ENCODE results near the gene RNU2-1. TPM values are rescaled to one million over a fixed set of nuclear protein-coding genes. Genes with fewer than 3 reads are reported as not detected.
"Not testable (repeated sequence)": the region's sequence is repeated elsewhere in the genome, so short reads cannot be mapped to it uniquely, and the experiment has no call there.

Gene RNU2-1
- total RNA-seq (5,063 and 5,447 TPM in 2 replicates), polyA plus RNA-seq (not detected in 2 replicates), polyA minus RNA-seq (not detected in 2 replicates)
- not detected for total RNA-seq (2013)

GRCh38 chr17:43233877-43234276, at the start of gene RNU2-1:
Gene RNU2-1, minus strand, starts transcription at chr17:43233977.
- intact Hi-C loops (cut with micrococcal nuclease); H4K20me1 ChIP-seq (ENCODE audit: control insufficient read depth, insufficient read depth, low read length, poor library complexity, severe bottlenecking); H3K4me2 ChIP-seq (replicated peaks; ENCODE audit: low read depth, low read length, poor library complexity, severe bottlenecking); H3K4me1 Mint-ChIP-seq; H2AFZ ChIP-seq (ENCODE audit: insufficient read depth, low read depth, low read length, poor library complexity, severe bottlenecking); H3K27ac Mint-ChIP-seq; H3K27ac ChIP-seq (ENCODE audit: low read length in 2 of 2); H3K4me3 Mint-ChIP-seq; H3K9me3 Mint-ChIP-seq (ENCODE audit: insufficient read depth); H3K9ac ChIP-seq (ENCODE audit: low read length); H3K27me3 Mint-ChIP-seq; H3K36me3 ChIP-seq (replicated peaks in 1 of 2; ENCODE audit: control extremely low read depth in 1 of 2, control insufficient read depth in 1 of 2, extremely low read depth in 1 of 2, insufficient read depth in 2 of 2, low read length in 1 of 2); ATAC-seq (ENCODE audit: low read depth); H3K4me1 ChIP-seq (ENCODE audit: control insufficient read depth in 2 of 2, insufficient read depth in 2 of 2, low read length in 2 of 2); CTCF ChIA-PET; H3K27me3 ChIP-seq (replicated peaks in 1 of 4; ENCODE audit: control extremely low read depth in 1 of 4, control insufficient read depth in 3 of 4, insufficient read depth in 4 of 4, low read length in 3 of 4); H3K4me3 ChIP-seq (ENCODE audit: control extremely low read depth in 1 of 5, extremely low read depth in 1 of 5, insufficient read depth in 1 of 5, low read depth in 2 of 5, low read length in 4 of 5); H3K79me2 ChIP-seq (ENCODE audit: control insufficient read depth, insufficient read depth, low read length); DNase-seq; POLR2A ChIA-PET: not testable (repeated sequence)
- peaks cover 0 to 10% (median 0%) of the 10 kb centered on the region in 3 donors for H3K9me3 ChIP-seq (ENCODE audit: control extremely low read depth in 1 of 3, control insufficient read depth in 2 of 3, insufficient read depth in 1 of 3, low read length in 2 of 3)
- WGBS (ENCODE audit: insufficient coverage): no CpG with 5 or more reads among the region's 31 CpGs

DNA sequence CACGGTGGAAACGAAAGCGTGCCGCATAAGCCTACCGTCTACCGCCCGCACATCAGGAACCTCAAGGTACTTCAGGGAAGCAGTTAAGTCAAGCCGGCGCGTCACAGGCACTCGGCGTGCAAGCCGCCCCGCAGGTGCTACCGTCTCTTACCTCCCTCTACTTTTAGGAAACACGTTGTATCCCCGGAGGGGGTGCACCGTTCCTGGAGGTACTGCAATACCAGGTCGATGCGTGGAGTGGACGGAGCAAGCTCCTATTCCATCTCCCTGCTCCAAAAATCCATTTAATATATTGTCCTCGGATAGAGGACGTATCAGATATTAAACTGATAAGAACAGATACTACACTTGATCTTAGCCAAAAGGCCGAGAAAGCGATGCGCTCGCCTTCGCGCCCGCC, 39.1 kb upstream of the RNU2-1 start:
- H3K36me3 ChIP-seq (replicated peaks in 1 of 2; ENCODE audit: control extremely low read depth in 1 of 2, control insufficient read depth in 1 of 2, extremely low read depth in 1 of 2, insufficient read depth in 2 of 2, low read length in 1 of 2); POLR2A ChIA-PET; H3K27ac ChIP-seq (ENCODE audit: low read length in 2 of 2); H3K79me2 ChIP-seq (ENCODE audit: control insufficient read depth, insufficient read depth, low read length); H3K4me1 Mint-ChIP-seq; H3K27me3 Mint-ChIP-seq; H3K27me3 ChIP-seq (replicated peaks in 1 of 4; ENCODE audit: control extremely low read depth in 1 of 4, control insufficient read depth in 3 of 4, insufficient read depth in 4 of 4, low read length in 3 of 4); H3K9ac ChIP-seq (ENCODE audit: low read length); H2AFZ ChIP-seq (ENCODE audit: insufficient read depth, low read depth, low read length, poor library complexity, severe bottlenecking); H3K9me3 ChIP-seq (ENCODE audit: control extremely low read depth in 1 of 3, control insufficient read depth in 2 of 3, insufficient read depth in 1 of 3, low read length in 2 of 3); H3K4me3 Mint-ChIP-seq; H4K20me1 ChIP-seq (ENCODE audit: control insufficient read depth, insufficient read depth, low read length, poor library complexity, severe bottlenecking); H3K4me2 ChIP-seq (replicated peaks; ENCODE audit: low read depth, low read length, poor library complexity, severe bottlenecking); H3K27ac Mint-ChIP-seq; H3K9me3 Mint-ChIP-seq (ENCODE audit: insufficient read depth); H3K4me3 ChIP-seq (ENCODE audit: control extremely low read depth in 1 of 5, extremely low read depth in 1 of 5, insufficient read depth in 1 of 5, low read depth in 2 of 5, low read length in 4 of 5); CTCF ChIA-PET; H3K4me1 ChIP-seq (ENCODE audit: control insufficient read depth in 2 of 2, insufficient read depth in 2 of 2, low read length in 2 of 2); DNase-seq; intact Hi-C loops (cut with micrococcal nuclease): not testable (repeated sequence)
- WGBS (ENCODE audit: insufficient coverage): no CpG with 5 or more reads among the region's 30 CpGs
- ATAC-seq (ENCODE audit: low read depth): peak; percentile 49

DNA sequence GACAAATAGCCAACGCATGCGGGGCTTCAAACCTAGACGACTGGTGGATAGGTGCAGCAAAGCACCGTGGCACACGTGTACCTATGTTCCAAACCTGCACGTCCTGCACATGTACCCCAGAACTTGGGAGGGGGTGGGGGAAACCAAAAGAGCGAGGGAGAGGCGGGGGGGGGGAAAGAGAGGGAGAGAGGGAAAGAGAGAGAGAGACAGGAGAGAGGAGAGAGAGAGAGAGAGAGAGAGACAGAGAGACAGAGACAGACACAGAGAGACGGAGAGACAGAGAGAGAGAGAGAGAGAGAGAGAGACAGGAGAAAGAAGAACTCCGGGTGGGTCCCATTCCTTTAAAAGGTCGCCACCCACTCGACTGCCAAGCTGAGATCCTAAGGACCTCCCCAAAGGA, 38.7 kb upstream of the RNU2-1 start:
- Mint-ChIP-seq H3K4me3 (peak overlapping the region; percentile 50), H3K27ac (peak overlapping the region; percentile 72)
- H3K79me2 ChIP-seq (ENCODE audit: control insufficient read depth, insufficient read depth, low read length); H2AFZ ChIP-seq (ENCODE audit: insufficient read depth, low read depth, low read length, poor library complexity, severe bottlenecking); H3K27me3 ChIP-seq (replicated peaks in 1 of 4; ENCODE audit: control extremely low read depth in 1 of 4, control insufficient read depth in 3 of 4, insufficient read depth in 4 of 4, low read length in 3 of 4); H3K9me3 Mint-ChIP-seq (ENCODE audit: insufficient read depth); CTCF ChIA-PET; H4K20me1 ChIP-seq (ENCODE audit: control insufficient read depth, insufficient read depth, low read length, poor library complexity, severe bottlenecking); H3K9ac ChIP-seq (ENCODE audit: low read length); intact Hi-C loops (cut with micrococcal nuclease); H3K9me3 ChIP-seq (ENCODE audit: control extremely low read depth in 1 of 3, control insufficient read depth in 2 of 3, insufficient read depth in 1 of 3, low read length in 2 of 3); H3K4me2 ChIP-seq (replicated peaks; ENCODE audit: low read depth, low read length, poor library complexity, severe bottlenecking); H3K4me1 ChIP-seq (ENCODE audit: control insufficient read depth in 2 of 2, insufficient read depth in 2 of 2, low read length in 2 of 2); H3K27ac ChIP-seq (ENCODE audit: low read length in 2 of 2); H3K4me3 ChIP-seq (ENCODE audit: control extremely low read depth in 1 of 5, extremely low read depth in 1 of 5, insufficient read depth in 1 of 5, low read depth in 2 of 5, low read length in 4 of 5); H3K27me3 Mint-ChIP-seq; H3K4me1 Mint-ChIP-seq; ATAC-seq (ENCODE audit: low read depth); POLR2A ChIA-PET; DNase-seq; H3K36me3 ChIP-seq (replicated peaks in 1 of 2; ENCODE audit: control extremely low read depth in 1 of 2, control insufficient read depth in 1 of 2, extremely low read depth in 1 of 2, insufficient read depth in 2 of 2, low read length in 1 of 2): not testable (repeated sequence)
- no CpG with 5 or more reads among the region's 12 CpGs for WGBS (ENCODE audit: insufficient coverage)

DNA sequence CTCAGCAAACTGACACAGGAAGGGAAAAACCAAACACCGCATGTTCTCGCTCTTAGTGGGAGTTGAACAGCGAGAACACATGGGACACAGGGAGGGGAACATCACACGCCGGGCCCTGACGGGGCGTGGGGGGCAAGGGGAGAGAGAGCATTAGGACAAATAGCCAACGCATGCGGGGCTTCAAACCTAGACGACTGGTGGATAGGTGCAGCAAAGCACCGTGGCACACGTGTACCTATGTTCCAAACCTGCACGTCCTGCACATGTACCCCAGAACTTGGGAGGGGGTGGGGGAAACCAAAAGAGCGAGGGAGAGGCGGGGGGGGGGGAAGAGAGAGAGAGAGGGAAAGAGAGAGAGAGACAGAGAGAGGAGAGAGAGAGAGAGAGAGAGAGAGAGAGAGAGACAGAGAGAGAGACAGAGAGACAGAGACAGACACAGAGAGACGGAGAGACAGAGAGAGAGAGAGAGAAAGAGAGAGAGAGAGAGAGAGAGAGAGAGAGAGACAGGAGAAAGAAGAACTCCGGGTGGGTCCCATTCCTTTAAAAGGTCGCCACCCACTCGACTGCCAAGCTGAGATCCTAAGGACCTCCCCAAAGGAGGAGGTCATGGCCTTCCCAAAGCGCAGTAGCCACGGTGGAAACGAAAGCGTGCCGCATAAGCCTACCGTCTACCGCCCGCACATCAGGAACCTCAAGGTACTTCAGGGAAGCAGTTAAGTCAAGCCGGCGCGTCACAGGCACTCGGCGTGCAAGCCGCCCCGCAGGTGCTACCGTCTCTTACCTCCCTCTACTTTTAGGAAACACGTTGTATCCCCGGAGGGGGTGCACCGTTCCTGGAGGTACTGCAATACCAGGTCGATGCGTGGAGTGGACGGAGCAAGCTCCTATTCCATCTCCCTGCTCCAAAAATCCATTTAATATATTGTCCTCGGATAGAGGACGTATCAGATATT, 37.1 kb upstream of the RNU2-1 start:
- no CpG with 5 or more reads among the region's 43 CpGs for WGBS (ENCODE audit: insufficient coverage)

More for the DNA sequence above, 37.1 kb upstream of the RNU2-1 start:
- POLR2A ChIA-PET; H3K4me3 Mint-ChIP-seq; H3K4me1 ChIP-seq (ENCODE audit: control insufficient read depth in 2 of 2, insufficient read depth in 2 of 2, low read length in 2 of 2); H3K79me2 ChIP-seq (ENCODE audit: control insufficient read depth, insufficient read depth, low read length); H3K27ac ChIP-seq (ENCODE audit: low read length in 2 of 2); CTCF ChIA-PET; H3K36me3 ChIP-seq (replicated peaks in 1 of 2; ENCODE audit: control extremely low read depth in 1 of 2, control insufficient read depth in 1 of 2, extremely low read depth in 1 of 2, insufficient read depth in 2 of 2, low read length in 1 of 2); H3K4me2 ChIP-seq (replicated peaks; ENCODE audit: low read depth, low read length, poor library complexity, severe bottlenecking); H3K27ac Mint-ChIP-seq; H3K4me3 ChIP-seq (ENCODE audit: control extremely low read depth in 1 of 5, extremely low read depth in 1 of 5, insufficient read depth in 1 of 5, low read depth in 2 of 5, low read length in 4 of 5); H3K27me3 Mint-ChIP-seq; H3K9ac ChIP-seq (ENCODE audit: low read length); H4K20me1 ChIP-seq (ENCODE audit: control insufficient read depth, insufficient read depth, low read length, poor library complexity, severe bottlenecking); intact Hi-C loops (cut with micrococcal nuclease); DNase-seq; H3K9me3 Mint-ChIP-seq (ENCODE audit: insufficient read depth); H3K27me3 ChIP-seq (replicated peaks in 1 of 4; ENCODE audit: control extremely low read depth in 1 of 4, control insufficient read depth in 3 of 4, insufficient read depth in 4 of 4, low read length in 3 of 4); H3K4me1 Mint-ChIP-seq; H2AFZ ChIP-seq (ENCODE audit: insufficient read depth, low read depth, low read length, poor library complexity, severe bottlenecking); H3K9me3 ChIP-seq (ENCODE audit: control extremely low read depth in 1 of 3, control insufficient read depth in 2 of 3, insufficient read depth in 1 of 3, low read length in 2 of 3): not testable (repeated sequence)
- ATAC-seq (ENCODE audit: low read depth): peak; percentile 47

Data from B cell (primary cell).